ENCODE results near the gene SSTR5. TPM values are rescaled to one million over a fixed set of nuclear protein-coding genes. Genes with fewer than 3 reads are reported as not detected.

Gene SSTR5
- polyA plus RNA-seq, 3 donors = 0.15 TPM; not detected in 2

DNA sequence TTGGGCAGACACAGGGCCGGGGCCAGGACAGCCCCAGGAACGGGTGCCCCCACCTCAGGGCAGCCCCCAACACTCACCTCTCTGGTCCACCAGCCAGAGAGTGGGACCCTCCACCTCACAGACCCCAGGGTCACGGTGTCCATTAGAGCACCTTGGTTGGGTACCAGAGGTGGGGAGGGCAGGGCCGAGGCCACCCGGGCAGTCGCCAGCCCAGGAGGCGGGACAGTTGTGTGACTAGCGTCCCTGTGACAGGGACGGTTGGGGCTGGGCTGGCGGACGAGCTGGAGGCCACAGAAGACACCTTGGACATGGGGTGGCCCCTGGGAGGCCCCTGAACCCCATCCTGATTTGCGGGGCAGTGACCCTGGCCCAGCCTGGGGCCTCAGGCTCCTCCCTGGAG, 35.2 kb downstream of the SSTR5 start:
- WGBS, 3 donors = 66 to 74% (median 71%) methylated on average over 12 of the region's 12 CpGs
- no peak overlapping the region for H3K27ac ChIP-seq (ENCODE audit: low read depth, low read length)

DNA sequence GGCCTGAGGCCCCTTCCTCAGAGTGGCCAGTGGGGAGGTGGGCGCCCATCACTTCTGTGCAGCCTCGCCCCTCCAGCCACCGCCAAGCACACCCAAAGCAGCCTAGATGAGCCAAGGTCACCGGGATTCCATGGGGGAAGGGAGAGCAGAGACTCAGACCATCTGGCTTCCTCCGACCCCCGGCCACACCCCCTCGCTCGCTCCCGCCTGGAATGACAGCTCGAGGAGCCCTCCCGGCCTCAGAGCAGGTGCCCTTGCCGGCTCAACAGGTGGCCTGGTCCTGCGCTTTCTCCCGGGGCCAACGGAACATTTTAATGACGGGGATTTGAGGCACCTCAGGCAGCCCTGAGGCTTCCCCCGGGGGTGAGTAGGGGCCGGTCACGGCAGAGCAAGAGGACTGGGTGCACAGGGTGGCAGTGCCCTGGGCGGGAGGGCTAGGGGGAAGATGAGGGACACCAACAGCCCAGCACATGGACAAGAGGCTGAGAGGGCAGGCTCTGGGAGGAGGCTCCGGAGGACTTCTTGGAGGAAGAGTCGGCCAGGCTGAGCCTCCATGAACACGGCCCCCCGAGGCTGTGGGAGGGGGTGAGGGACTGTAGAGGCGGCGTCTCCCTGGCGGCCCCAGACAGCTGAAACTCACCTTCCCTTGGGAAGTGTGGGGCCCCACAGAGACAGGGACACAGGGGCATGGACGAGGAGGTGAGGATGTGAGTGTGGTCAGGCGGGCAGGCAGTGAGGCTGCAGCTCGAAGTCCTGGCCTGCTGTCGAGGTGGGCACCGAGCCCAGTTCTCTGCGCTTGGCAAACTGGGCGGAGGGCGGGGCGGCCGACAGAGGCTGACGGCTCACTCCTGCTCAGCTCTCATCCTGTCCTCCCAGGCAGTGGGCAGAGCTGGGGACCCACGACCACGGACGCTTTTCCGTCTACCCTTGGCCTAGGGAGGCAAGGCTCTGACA, 36.0 kb downstream of the SSTR5 start:
- 22 to 37% (median 35%) methylated on average over 35 to 42 of the region's 42 CpGs for WGBS, 3 donors
- no peak overlapping the region for H3K27ac ChIP-seq (ENCODE audit: low read depth, low read length)

DNA sequence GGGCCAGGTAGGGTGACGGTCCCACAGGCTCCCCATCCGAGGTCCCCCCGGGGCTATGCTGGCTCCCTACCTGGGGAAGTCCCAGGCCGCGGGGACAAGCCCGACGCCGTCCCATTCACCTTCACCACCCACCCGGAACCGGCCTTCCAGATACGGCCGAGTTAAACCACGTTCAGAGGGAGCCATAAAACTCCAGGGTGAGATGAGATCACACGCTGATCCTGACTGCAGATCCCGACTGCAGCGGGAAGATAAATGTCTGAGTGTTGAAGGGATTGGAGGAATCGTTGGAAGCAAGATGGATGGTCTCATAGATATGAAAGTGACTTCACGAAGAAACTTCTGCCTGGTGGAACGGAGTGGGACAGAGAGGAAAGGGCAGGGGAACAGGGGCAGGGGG, 37.1 kb downstream of the SSTR5 start:
- H3K27ac ChIP-seq (ENCODE audit: low read depth, low read length) = no peak overlapping the region
- 43 to 67% (median 45%) methylated on average over 19 of the region's 19 CpGs for WGBS, 3 donors

DNA sequence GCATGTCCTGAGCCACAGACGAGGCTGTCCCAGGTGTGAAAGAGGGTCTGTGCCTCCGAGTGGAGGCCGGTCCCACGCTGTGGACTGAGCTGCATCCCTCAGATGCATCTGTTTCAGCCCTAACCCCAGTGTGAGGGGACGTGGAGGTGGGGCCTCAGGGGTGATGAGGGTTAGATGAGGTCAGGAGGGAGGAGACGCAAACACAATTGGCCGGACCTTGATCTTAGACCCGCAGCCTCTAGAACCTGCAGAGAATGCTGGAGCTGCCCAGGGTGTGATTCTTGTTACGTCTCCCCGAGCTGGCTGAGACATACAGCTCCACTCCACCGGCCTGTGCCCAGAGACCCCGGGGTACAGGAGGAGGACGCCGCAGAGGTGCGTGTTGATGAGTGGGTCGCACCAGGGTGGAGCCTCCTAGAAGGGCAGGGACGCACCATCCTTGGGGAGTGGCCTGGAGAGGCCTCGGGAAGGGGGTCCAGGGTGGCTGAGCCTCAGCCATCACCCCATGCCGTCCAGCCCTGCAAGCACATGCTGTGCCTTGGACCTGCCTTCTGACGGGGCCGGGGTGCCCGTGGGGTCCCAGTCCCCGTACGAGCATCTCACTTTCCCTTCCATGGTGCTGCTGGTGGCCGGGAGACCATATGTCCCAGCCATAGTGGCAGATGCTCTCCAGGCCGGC, 40.1 kb downstream of the SSTR5 start:
- H3K27ac ChIP-seq (ENCODE audit: low read depth, low read length) = no peak overlapping the region
- 67 to 73% (median 72%) methylated on average over 24 to 26 of the region's 26 CpGs for WGBS, 3 donors

- no peak overlapping the region for H3K27ac ChIP-seq (ENCODE audit: low read depth, low read length)
- 44 to 72% (median 65%) methylated on average over 10 to 16 of the region's 16 CpGs for WGBS, 3 donors
Observed at GRCh38 chr16:1113489-1113888, 40.9 kb downstream of the SSTR5 start.

GRCh38 chr16:1113889-1114526, 41.5 kb downstream of the SSTR5 start:
- no peak overlapping the region for H3K27ac ChIP-seq (ENCODE audit: low read depth, low read length)
- 67 to 83% (median 78%) methylated on average over 13 to 15 of the region's 15 CpGs for WGBS, 3 donors

- 58 to 64% (median 59%) methylated on average over 9 to 16 of the region's 16 CpGs for WGBS, 3 donors
- no peak overlapping the region for H3K27ac ChIP-seq (ENCODE audit: low read depth, low read length)
Observed at GRCh38 chr16:1116693-1117077, 44.1 kb downstream of the SSTR5 start.

- H3K27ac ChIP-seq (ENCODE audit: low read depth, low read length) = no peak overlapping the region
- WGBS, 3 donors = 46 to 64% (median 59%) methylated on average over 32 to 34 of the region's 34 CpGs
Observed at GRCh38 chr16:1117176-1117900, 44.8 kb downstream of the SSTR5 start.

DNA sequence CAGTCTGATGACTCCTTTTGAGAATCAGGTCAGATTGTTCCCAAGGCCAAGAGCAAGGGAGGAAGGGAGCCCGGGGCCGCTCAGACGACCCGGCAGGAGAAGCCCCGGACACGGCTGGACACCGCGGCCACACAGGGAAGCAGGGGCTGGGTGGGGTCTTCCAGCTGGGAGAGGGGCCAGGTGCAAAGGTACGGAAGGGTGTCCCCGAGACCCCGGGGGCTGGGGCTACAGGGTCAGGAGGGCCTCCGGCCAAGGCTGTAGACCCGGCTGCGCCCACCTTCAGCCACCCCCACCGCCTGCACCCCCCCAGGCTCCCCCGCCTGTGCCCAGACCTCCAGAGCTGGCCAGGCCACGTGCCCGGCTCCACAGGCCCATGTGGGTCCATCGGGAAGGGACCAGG, 45.4 kb downstream of the SSTR5 start:
- H3K27ac ChIP-seq (ENCODE audit: low read depth, low read length) = no peak overlapping the region
- WGBS, 3 donors = 69 to 82% (median 80%) methylated on average over 13 to 19 of the region's 19 CpGs

DNA sequence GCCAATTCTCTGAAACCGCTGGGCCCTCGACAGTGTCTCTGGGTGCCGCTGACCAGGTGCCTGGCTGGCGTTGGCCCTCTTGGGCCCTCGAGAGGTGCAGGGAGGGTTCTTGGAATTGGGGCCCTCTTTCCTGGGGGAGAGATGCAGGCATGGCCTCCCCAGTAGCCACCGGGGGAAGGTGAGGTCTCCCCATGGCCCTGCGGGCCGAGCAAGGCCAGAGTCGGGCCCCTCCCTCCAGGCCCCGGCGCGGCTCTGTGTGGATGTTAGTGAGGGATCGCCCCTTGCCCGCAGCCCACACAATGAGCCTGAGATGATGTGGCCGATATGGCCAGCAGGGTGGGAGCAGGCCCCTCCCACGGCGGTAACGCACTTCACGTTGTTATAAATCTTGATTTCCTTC, 46.6 kb downstream of the SSTR5 start:
- WGBS, 3 donors = 66 to 86% (median 74%) methylated on average over 17 to 19 of the region's 19 CpGs
- no peak overlapping the region for H3K27ac ChIP-seq (ENCODE audit: low read depth, low read length)

DNA sequence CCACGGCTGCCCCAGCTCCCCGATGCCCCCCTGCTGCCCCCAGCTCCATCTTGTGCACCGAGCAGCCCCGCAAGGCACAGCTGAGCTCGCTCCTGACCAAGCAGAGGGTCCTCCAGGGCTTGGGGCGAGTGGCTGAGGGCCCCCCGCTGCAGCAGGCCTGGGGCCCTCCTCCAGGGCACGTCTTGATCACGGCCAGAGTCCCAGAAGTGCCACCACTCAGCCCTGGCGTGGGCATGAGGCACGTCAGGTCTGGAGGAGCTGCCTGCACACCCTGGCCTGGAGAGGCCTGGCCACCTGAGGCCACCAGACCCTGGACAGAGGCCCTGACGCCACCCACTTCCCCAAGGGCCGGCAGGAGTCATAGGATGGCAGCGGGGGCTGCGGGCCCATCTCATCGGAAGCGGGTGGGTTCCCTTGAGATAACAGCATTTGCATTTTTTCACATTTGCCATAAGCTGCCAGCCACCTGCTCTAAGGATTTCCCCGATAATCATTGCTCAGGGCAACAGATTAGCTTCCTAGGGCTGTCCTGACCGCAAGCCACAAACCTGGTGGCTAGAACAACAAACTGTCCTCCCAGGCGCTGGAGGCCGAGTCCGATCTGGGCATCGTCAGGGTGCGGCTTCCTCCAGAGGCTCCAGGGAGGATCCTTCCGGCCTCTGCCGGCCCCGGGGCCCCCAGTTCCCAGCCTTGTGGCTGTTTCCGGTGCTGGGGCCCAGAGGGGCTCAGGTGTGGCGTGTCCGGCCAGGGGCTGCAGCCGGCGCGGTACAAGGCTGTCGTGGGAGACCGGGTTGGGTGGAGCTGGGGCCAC, 47.4 kb downstream of the SSTR5 start:
- WGBS, 3 donors = 54 to 71% (median 63%) methylated on average over 32 to 35 of the region's 35 CpGs

DNA sequence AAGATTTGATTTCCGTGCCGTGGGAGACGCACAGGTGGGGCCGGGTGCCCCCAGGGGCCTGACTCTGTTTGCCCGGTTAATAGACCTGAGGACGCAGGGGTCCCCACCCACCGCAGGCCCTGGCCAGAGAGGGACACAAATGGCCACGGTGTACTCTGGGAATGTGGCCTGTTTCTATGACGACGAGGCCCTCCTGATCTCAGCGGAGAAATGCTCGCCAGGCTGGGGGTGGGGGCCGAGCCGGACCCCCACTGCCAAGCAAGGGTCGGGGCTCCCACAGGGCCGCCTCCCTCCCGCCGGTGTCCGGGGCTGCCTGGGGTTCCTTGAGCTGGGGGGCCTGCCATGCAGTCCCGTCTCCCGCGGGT, 48.0 kb downstream of the SSTR5 start:
- no peak overlapping the region for H3K27ac ChIP-seq (ENCODE audit: low read depth, low read length)
- 48 to 70% (median 59%) methylated on average over 22 of the region's 22 CpGs for WGBS, 3 donors

More for the DNA sequence above, 47.4 kb downstream of the SSTR5 start:
- H3K27ac ChIP-seq (ENCODE audit: low read depth, low read length) = no peak overlapping the region

DNA sequence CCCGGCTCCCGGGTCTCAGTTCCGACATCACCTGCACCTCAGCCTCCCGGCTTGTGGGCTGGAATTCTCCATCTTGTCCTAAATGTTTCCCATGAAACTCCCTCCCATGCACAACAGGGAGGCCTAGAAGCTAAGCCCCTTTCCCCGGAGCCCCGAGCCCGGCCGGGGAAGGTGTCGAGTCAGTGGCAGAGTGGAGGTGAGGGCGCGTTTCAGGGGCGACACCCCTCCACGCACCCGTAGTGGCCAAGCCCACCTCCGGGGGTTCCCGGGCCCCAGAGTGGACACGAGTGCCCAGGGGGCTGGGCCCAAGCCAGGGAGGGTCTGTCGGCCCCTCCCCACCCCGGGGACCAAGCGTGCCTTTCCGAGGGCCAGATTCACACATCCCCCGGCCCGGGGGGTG, 48.5 kb downstream of the SSTR5 start:
- no peak overlapping the region for H3K27ac ChIP-seq (ENCODE audit: low read depth, low read length)
- WGBS, 3 donors = 54 to 76% (median 73%) methylated on average over 23 of the region's 23 CpGs

DNA sequence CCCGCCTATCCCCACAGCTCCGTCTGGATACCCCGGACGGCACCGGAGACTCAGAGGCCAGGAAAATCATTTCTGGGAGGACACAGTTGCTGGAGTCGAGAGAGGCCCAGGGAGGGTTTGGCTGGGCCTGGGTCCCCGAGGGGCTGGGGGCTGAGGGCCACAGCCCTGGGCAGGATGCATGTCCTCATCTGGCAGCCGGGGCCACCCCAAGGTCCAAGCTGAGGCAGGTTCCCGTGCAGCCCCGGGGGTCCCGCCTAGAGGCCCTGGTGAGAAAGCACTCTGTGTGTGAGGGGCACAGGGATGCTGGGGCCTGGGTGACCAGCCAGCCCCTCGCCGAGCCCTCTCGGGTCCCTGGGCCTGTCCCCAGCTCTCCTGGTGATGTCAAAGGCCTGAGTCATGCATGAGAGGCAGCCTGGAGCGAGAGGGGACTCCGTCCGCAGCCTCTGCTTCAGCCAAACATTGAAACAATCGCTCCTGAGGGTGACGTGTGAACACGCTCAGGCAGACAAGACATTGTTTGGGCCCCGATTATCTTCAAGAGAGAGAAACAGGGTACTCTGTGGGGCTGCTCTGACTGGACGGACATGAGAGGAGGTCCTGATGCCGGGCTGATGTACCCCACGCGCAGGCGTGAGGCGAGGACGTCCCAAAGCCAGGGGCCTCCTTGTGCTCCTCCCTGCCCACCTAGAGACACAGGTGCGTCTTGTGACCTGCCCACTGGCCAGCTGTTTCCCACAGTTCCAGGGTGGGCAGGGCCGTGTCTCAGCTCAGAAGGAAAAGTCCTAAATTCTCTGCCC, 49.3 kb downstream of the SSTR5 start:
- 71 to 75% (median 73%) methylated on average over 30 of the region's 30 CpGs for WGBS, 3 donors
- no peak overlapping the region for H3K27ac ChIP-seq (ENCODE audit: low read depth, low read length)

DNA sequence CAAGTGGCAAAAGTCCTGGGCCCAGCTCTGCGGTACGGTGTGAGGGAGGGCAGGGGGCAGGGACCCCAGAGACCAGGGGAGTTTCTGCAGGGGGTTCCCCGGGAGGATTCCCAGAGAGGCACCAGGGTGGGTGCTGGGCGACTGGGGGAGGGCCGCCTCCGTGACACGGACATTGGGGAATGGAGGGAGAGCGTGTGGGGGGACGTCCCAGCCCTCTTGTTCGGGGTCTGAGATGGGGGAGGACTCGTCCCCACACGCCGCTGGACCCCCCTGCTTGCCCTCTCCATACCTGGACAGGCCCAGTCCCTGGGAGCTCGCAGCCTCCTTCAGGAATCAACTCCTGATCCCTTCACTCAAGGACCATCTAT, 49.8 kb downstream of the SSTR5 start:
- WGBS, 3 donors = 84 to 87% (median 86%) methylated on average over 11 to 14 of the region's 14 CpGs
- H3K27ac ChIP-seq (ENCODE audit: low read depth, low read length) = no peak overlapping the region

GRCh38 chr16:1123525-1124230, 51.1 kb downstream of the SSTR5 start:
- H3K27ac ChIP-seq (ENCODE audit: low read depth, low read length) = no peak overlapping the region
- WGBS, 3 donors = 59 to 79% (median 71%) methylated on average over 20 to 21 of the region's 21 CpGs

DNA sequence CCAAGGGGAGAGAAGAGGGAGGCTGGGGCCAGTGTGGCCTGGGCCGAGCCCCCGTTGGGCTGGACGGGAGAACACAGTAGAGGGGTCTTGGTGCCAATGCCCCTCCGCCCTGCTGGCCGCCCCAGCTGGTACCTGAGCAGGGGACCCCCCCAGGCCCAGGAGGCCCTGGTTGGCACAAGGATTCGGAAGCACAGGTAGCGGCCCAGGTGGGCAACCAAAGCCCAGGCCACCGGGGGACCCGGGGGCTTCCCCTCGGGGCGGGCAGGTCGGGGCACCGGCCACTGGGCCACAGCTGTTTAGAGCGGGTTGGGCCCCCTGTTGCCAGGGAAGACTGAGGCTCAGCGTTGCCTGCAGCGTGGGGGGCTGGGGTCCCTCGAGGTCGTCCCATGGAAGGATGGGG, 51.7 kb downstream of the SSTR5 start:
- H3K27ac ChIP-seq (ENCODE audit: low read depth, low read length) = no peak overlapping the region
- 73 to 83% (median 74%) methylated on average over 10 to 18 of the region's 18 CpGs for WGBS, 3 donors

All from adipose tissue (tissue), 3 donors.